K562 (cell line): ENCODE results near the gene SPNS1. TPM values are rescaled to one million over a fixed set of nuclear protein-coding genes. Genes with fewer than 3 reads are reported as not detected.

Experiments
- ATAC-seq: fragments of 200-7000 bp; cut with Tn5 transposase; 3 replicates; pipeline ENCODE4 v1.9.1; 2020; ENCODE audit warnings: moderate library complexity
- BruUV-seq: library from RNA; stranded (reverse); fragments of 400-500 nt; replicated peaks from 2 replicates; lab custom pipeline; 2021; lab: Mats Ljungman, UMichigan
- CTCF ChIA-PET: fragments of 300-600 bp; formaldehyde crosslinking; extraction: SDS; loops from one replicate; lab custom pipeline; 2021; ENCODE audit warnings: low intra/inter-chr PET ratio; lab: Yijun Ruan, JAX
- POLR2A ChIA-PET: fragments of 300-600, 350-650 bp; sonication (Branson Sonifier 250); formaldehyde crosslinking; extraction: SDS; loops from one replicate; lab custom pipeline; 2021; ENCODE audit warnings: antibody characterized with exemption, inconsistent platforms; lab: Yijun Ruan, JAX
- DNase-seq, 4 experiments: peaks; one replicate each; pipeline versions ENCODE4 v3.0.0 to v3.0.0-alpha.2; 2011 to 2018; ENCODE audit warnings: low spot score in 3 of 4, mixed read lengths in 3 of 4; ENCODE audit errors: extremely low read depth in 1 of 4
- FAIRE-seq: peaks from 2 replicates; lab custom pipeline; 2011; peaks lifted over from hg19 to GRCh38; lab: Jason Lieb, UNC
- H2AFZ ChIP-seq: 2 replicates; pipeline ENCODE4 v1.6.0; 2011; ENCODE audit warnings: low read depth, low read length, control low read depth, inconsistent platforms
- H3K27ac ChIP-seq: fragments of 200-600 bp; 3 replicates; pipeline ENCODE4 v1.8.0; 2011; ENCODE audit warnings: low read depth, mild to moderate bottlenecking, control low read depth, inconsistent platforms, low read length, moderate library complexity, mixed read lengths; ENCODE audit errors: extremely low read depth
- H3K27me3 ChIP-seq, 2 experiments: fragments of 300-600 bp in 1 of 2; 2 replicates in 1 of 2; 3 replicates in 1 of 2; pipeline versions ENCODE4 v1.6.0 to v1.8.0; 2011; ENCODE audit warnings: inconsistent platforms in 2 of 2, low read length in 2 of 2, mild to moderate bottlenecking in 1 of 2, mixed read lengths in 1 of 2, moderate library complexity in 1 of 2; ENCODE audit not compliant: control insufficient read depth in 2 of 2, insufficient read depth in 2 of 2
- H3K36me3 ChIP-seq: fragments of 300-600 bp; 3 replicates; pipeline ENCODE4 v1.8.0; 2011; ENCODE audit warnings: mild to moderate bottlenecking, low read length, inconsistent platforms; ENCODE audit not compliant: control insufficient read depth, insufficient read depth
- H3K4me1 ChIP-seq, 2 experiments: fragments of 200-600 bp in 1 of 2; replicated peaks in 1 of 2; 2 replicates in 1 of 2; 3 replicates in 1 of 2; pipeline versions ENCODE4 v1.5.1 to v1.8.0; 2011; ENCODE audit warnings: inconsistent platforms in 2 of 2, low read length in 2 of 2, mild to moderate bottlenecking in 1 of 2, mixed read lengths in 1 of 2, moderate library complexity in 1 of 2; ENCODE audit not compliant: control insufficient read depth in 2 of 2, insufficient read depth in 2 of 2
- H3K4me2 ChIP-seq: 2 replicates; pipeline ENCODE4 v1.6.1; 2011; ENCODE audit warnings: low read length, control low read depth, inconsistent platforms, mixed read lengths; ENCODE audit not compliant: insufficient read depth
- H3K4me3 ChIP-seq: fragments of 200-600 bp; sonication (generic), shearing (Covaris generic); 2 replicates; pipeline ENCODE4 v1.5.1; 2016; ENCODE audit warnings: control low read depth, inconsistent platforms
- H3K79me2 ChIP-seq: fragments of 200-600 bp; 3 replicates; pipeline ENCODE4 v1.8.0; 2011; ENCODE audit warnings: low read length, inconsistent platforms; ENCODE audit not compliant: control insufficient read depth, insufficient read depth
- H3K9ac ChIP-seq, 2 experiments: 2 replicates each; pipeline versions ENCODE4 v1.6.0 to v1.6.1; 2011; ENCODE audit warnings: low read depth in 2 of 2, low read length in 2 of 2, control low read depth in 1 of 2, inconsistent platforms in 1 of 2, mild to moderate bottlenecking in 1 of 2, mixed read lengths in 1 of 2; ENCODE audit not compliant: insufficient read depth in 1 of 2
- H3K9me1 ChIP-seq: one replicate; pipeline ENCODE4 v1.6.0; 2011; ENCODE audit warnings: inconsistent platforms, mild to moderate bottlenecking, low read length, moderate library complexity; ENCODE audit not compliant: control insufficient read depth, insufficient read depth
- H3K9me3 ChIP-seq: replicated peaks from 2 replicates; pipeline ENCODE4 v1.5.1; 2011; ENCODE audit warnings: low read depth, low read length, inconsistent platforms; ENCODE audit not compliant: control insufficient read depth, insufficient read depth
- H4K20me1 ChIP-seq: replicated peaks from 2 replicates; pipeline ENCODE4 v1.6.1; 2011; ENCODE audit warnings: low read length, inconsistent platforms, mixed read lengths; ENCODE audit not compliant: control insufficient read depth, insufficient read depth
- ELK3 ChIP-seq: fragments of 450-650 bp; formaldehyde crosslinking; IDR thresholded peaks from 2 replicates; pipeline ENCODE4 v1.4.0; 2020; ENCODE audit warnings: mild to moderate bottlenecking
- RAD51 ChIP-seq: fragments of 450-650 bp; IDR thresholded peaks from 2 replicates; pipeline ENCODE4 v1.7.1; 2016; ENCODE audit warnings: low read depth, mild to moderate bottlenecking, borderline replicate concordance
- RBFOX2 ChIP-seq: fragments of 200-400 bp; formaldehyde crosslinking; IDR thresholded peaks from 2 replicates; pipeline ENCODE4 v1.6.1; 2017; ENCODE audit warnings: low read depth, mild to moderate bottlenecking, low read length, moderate library complexity
- RBM17 ChIP-seq: fragments of 200-400 bp; formaldehyde crosslinking; IDR thresholded peaks from 2 replicates; pipeline ENCODE4 v1.6.1; 2017; ENCODE audit warnings: low read depth, mild to moderate bottlenecking, low read length, borderline replicate concordance
- REST ChIP-seq, 2 experiments: fragments of 450-650 bp; formaldehyde crosslinking in 1 of 2; IDR thresholded peaks; 2 replicates each; pipeline versions ENCODE4 v1.4.0 to v1.6.1; 2014 to 2020; ENCODE audit warnings: mild to moderate bottlenecking in 2 of 2, borderline replicate concordance in 1 of 2, low read depth in 1 of 2
- ZNF512 ChIP-seq: IDR thresholded peaks from 2 replicates; pipeline ENCODE4 v1.6.1; 2016; ENCODE audit warnings: missing genetic modification characterization, missing compliant biosample characterization
- WGBS: fragments of 100-300 bp; shearing (Covaris generic); methylation state at CpG from one replicate; pipeline ENCODE4 v1.1.6; 2016; ENCODE audit warnings: low coverage, mixed read lengths; ENCODE audit not compliant: insufficient coverage; ENCODE audit errors: missing lambda C conversion rate; 5-methylcytosine and 5-hydroxymethylcytosine counted together
- in situ Hi-C: fragments of 300-500 bp; cut with MboI; formaldehyde crosslinking; loops from 4 replicates; pipeline ENCODE4 v1.15.0; 2018; ENCODE audit warnings: inconsistent platforms, mixed read lengths
- intact Hi-C: fragments of 100-400 bp; cut with micrococcal nuclease; formaldehyde crosslinking; loops from 2 replicates; pipeline ENCODE4 v1.14.2; 2022
- polyA plus RNA-seq, 8 experiments: library from polyadenylated mRNA; depleted of rRNA in 4 of 8; stranded (reverse) in 5 of 8; unstranded in 3 of 8; fragments of >200 nt; fragmentation: Nextera tagmentation in 2 of 8; fragmentation: Illumina TruSeq in 1 of 8; extraction: Ambion mirVana in 2 of 8; extraction: Trizol in 1 of 8; gene quantifications; 2 replicates each; pipeline versions ENCODE4 v1.2.1 to v1.2.3, GENCODE V29; 2011 to 2014; ENCODE audit warnings: inconsistent platforms in 1 of 8, missing spikeins in 1 of 8
- total RNA-seq, 7 experiments: library from RNA; depleted of rRNA in 6 of 7; stranded (reverse); fragments of >200 nt in 6 of 7; fragmentation: Illumina TruSeq in 2 of 7; extraction: Trizol in 2 of 7; gene quantifications; 2 replicates each; pipeline versions ENCODE4 v1.2.1 to v1.2.3, GENCODE V29; 2011 to 2021; ENCODE audit warnings: low replicate concordance in 1 of 7

SPNS1 gene
- total and polyA plus RNA-seq, 9 of the 15 experiments (the other 6 are each of a cell fraction or from before 2014, with no cell fraction given), result 0.58 to 64.9 (median 13.7) TPM

- H2AFZ ChIP-seq, result peak overlapping the region; percentile 42; the same call in 1 of the 2 replicates
- H3K4me1 ChIP-seq, result peaks cover 2 to 3% of the 10 kb centered on the region in 2 experiments; a peak in 3 of 5 replicates
- ChIA-PET POLR2A (interaction anchor here (0.6 to 1.7 kb wide), 6 partner anchors 14 to 54 kb away, joined by 3 to 4 read pairs (median 3); partner anchors contain the start of gene LAT), CTCF (no interaction called here)
- no peak overlapping the region for H3K4me3 ChIP-seq
- ATAC-seq (no peak; the same call in 2 of the 3 replicates), DNase-seq (no peak), FAIRE-seq (no peak)
- intact Hi-C loops (no loop called here), in situ Hi-C loops (loop anchor here (25.0 kb wide), 1 partner anchor 1213 kb away; no protein-coding TSS in a partner anchor)
- no peaks in the 10 kb centered on the region for H3K79me2 ChIP-seq
- H3K27ac ChIP-seq, result no peak overlapping the region
- H3K9ac ChIP-seq, result no peak overlapping the region; a peak in 1 of 4 replicates
- WGBS, result 54% methylated on average over 2 of the region's 3 CpGs
- H3K9me3 ChIP-seq, result no peaks in the 10 kb centered on the region
- no TSS peak for BruUV-seq
- no peaks in the 10 kb centered on the region for H3K27me3 ChIP-seq
- H4K20me1 ChIP-seq, result no peaks in the 10 kb centered on the region
- no peak overlapping the region for H3K4me2 ChIP-seq
- H3K36me3 ChIP-seq, result no peaks in the 10 kb centered on the region
- TF ChIP-seq REST (IDR thresholded peaks at IDR 0.05; ENCODE audit: borderline replicate concordance) (no peak), REST (CRISPR knock-in tag; IDR thresholded peaks at IDR 0.05; ENCODE audit: low read depth) (no peak), RBFOX2 (no peak), ZNF512 (tag) (peak; percentile 36), ELK3 (CRISPR knock-in tag) (no peak), RBM17 (no peak), RAD51 (no peak)
- H3K9me1 ChIP-seq, result no peaks in the 10 kb centered on the region
Measured at GRCh38 chr16:28998837-28999236, 24.3 kb downstream of the SPNS1 start.
